HepG2 (cell line): ENCODE data around the gene OCLN. TPM values are rescaled to one million over a fixed set of nuclear protein-coding genes. Genes with fewer than 3 reads are reported as not detected.
A peak's percentile ranks its signal among the peaks of the same experiment; 100 is the strongest.

ENCODE experiments used
- ATAC-seq: fragments of 200-7000 bp; cut with Tn5 transposase; 3 replicates; pipeline ENCODE4 v1.9.1; 2020; ENCODE audit warnings: mild to moderate bottlenecking, moderate library complexity
- BruUV-seq: library from RNA; stranded (reverse); fragments of 400-500 nt; replicated peaks from 2 replicates; lab custom pipeline; 2021; lab: Mats Ljungman, UMichigan
- CTCF ChIA-PET: fragments of 300-600 bp; formaldehyde crosslinking; extraction: SDS; loops from one replicate; lab custom pipeline; 2021; ENCODE audit warnings: low total read pairs, inconsistent platforms, low intra/inter-chr PET ratio; lab: Yijun Ruan, JAX
- POLR2A ChIA-PET: fragments of 350-600 bp; sonication (Branson Sonifier 250); formaldehyde crosslinking; loops from one replicate; lab custom pipeline; 2020; ENCODE audit warnings: antibody characterized with exemption, inconsistent platforms; lab: Yijun Ruan, JAX
- DNase-seq: peaks from one replicate; pipeline ENCODE4 v3.0.0-alpha.2; 2015; ENCODE audit warnings: low spot score
- FAIRE-seq: peaks from 3 replicates; lab custom pipeline; 2011; peaks lifted over from hg19 to GRCh38; lab: Jason Lieb, UNC
- H2AFZ ChIP-seq: one replicate; pipeline ENCODE4 v1.6.1; 2011; ENCODE audit warnings: low read length, inconsistent platforms
- H3K27ac ChIP-seq: fragments of 300-600 bp; 3 replicates; pipeline ENCODE4 v1.8.0; 2011; ENCODE audit warnings: mixed run types, mild to moderate bottlenecking, mixed read lengths, low read length, inconsistent platforms; ENCODE audit not compliant: insufficient read depth; ENCODE audit errors: extremely low read length
- H3K27me3 ChIP-seq, 2 experiments: fragments of 200-600 bp in 1 of 2; 2 replicates in 1 of 2; 3 replicates in 1 of 2; pipeline versions ENCODE4 v1.6.0 to v1.8.0; 2011; ENCODE audit warnings: low read length in 2 of 2, mild to moderate bottlenecking in 2 of 2, moderate library complexity in 2 of 2, inconsistent platforms in 1 of 2; ENCODE audit not compliant: insufficient read depth in 2 of 2, control insufficient read depth in 1 of 2
- H3K36me3 ChIP-seq, 2 experiments: fragments of 200-600 bp in 1 of 2; replicated peaks in 1 of 2; 2 replicates in 1 of 2; 3 replicates in 1 of 2; pipeline versions ENCODE4 v1.5.1 to v1.8.0; 2011; ENCODE audit warnings: low read length in 2 of 2, inconsistent platforms in 1 of 2; ENCODE audit not compliant: insufficient read depth in 2 of 2, control insufficient read depth in 1 of 2
- H3K4me1 ChIP-seq: 2 replicates; pipeline ENCODE4 v1.5.1; 2012; ENCODE audit warnings: low read length, inconsistent platforms; ENCODE audit not compliant: insufficient read depth
- H3K4me2 ChIP-seq: 2 replicates; pipeline ENCODE4 v1.6.0; 2011; ENCODE audit warnings: low read depth, low read length, inconsistent platforms
- H3K4me3 ChIP-seq, 3 experiments: fragments of 200-600 bp in 1 of 3; sonication (generic), shearing (Covaris generic) in 1 of 3; replicated peaks in 1 of 3; 2 replicates each; pipeline ENCODE4 v1.5.1; 2011 to 2016; ENCODE audit warnings: low read length in 3 of 3, inconsistent platforms in 2 of 3, low read depth in 2 of 3, mild to moderate bottlenecking in 2 of 3, control low read depth in 1 of 3, mixed read lengths in 1 of 3; ENCODE audit not compliant: insufficient read depth in 1 of 3
- H3K79me2 ChIP-seq: one replicate; pipeline ENCODE4 v1.6.1; 2011; ENCODE audit warnings: low read length, inconsistent platforms; ENCODE audit not compliant: insufficient read depth
- H3K9ac ChIP-seq: 2 replicates; pipeline ENCODE4 v1.6.0; 2011; ENCODE audit warnings: mild to moderate bottlenecking, low read depth, low read length, inconsistent platforms; ENCODE audit not compliant: insufficient read depth
- H3K9me3 ChIP-seq: 2 replicates; pipeline ENCODE4 v1.5.1; 2012; ENCODE audit warnings: mild to moderate bottlenecking, low read length
- H4K20me1 ChIP-seq: 2 replicates; pipeline ENCODE4 v1.6.0; 2011; ENCODE audit warnings: inconsistent platforms, mild to moderate bottlenecking, low read length, moderate library complexity; ENCODE audit not compliant: insufficient read depth
- AKNA ChIP-seq: sonication (generic); formaldehyde crosslinking; IDR thresholded peaks from 2 replicates; pipeline ENCODE4 v1.4.0; 2020; ENCODE audit warnings: missing genetic modification reagents, borderline replicate concordance
- BCL6 ChIP-seq: IDR thresholded peaks from 2 replicates; pipeline ENCODE4 v1.6.1; 2016; ENCODE audit warnings: missing genetic modification reagents, missing compliant biosample characterization
- CHD4 ChIP-seq: fragments of 200-600 bp; sonication (generic); IDR thresholded peaks from 2 replicates; pipeline ENCODE4 v1.7.0; 2017; ENCODE audit warnings: mild to moderate bottlenecking, low read length, borderline replicate concordance
- DMTF1 ChIP-seq: sonication (generic); formaldehyde crosslinking; IDR thresholded peaks from 2 replicates; pipeline ENCODE4 v1.4.0; 2020; ENCODE audit warnings: mild to moderate bottlenecking, missing genetic modification reagents
- EED ChIP-seq: sonication (generic); formaldehyde crosslinking; IDR thresholded peaks from 2 replicates; pipeline ENCODE4 v1.5.0; 2020; ENCODE audit warnings: mild to moderate bottlenecking, missing genetic modification reagents
- ERF ChIP-seq: IDR thresholded peaks from 2 replicates; pipeline ENCODE4 v1.6.1; 2018; ENCODE audit warnings: missing biosample characterization, missing genetic modification reagents
- ESRRA ChIP-seq: sonication (generic); formaldehyde crosslinking; IDR thresholded peaks from 2 replicates; pipeline ENCODE4 v1.5.1; 2020; ENCODE audit warnings: mild to moderate bottlenecking, low read depth, missing genetic modification reagents
- FOXJ3 ChIP-seq: sonication (generic); formaldehyde crosslinking; IDR thresholded peaks from 2 replicates; pipeline ENCODE4 v1.4.0; 2020; ENCODE audit warnings: missing genetic modification reagents, mild to moderate bottlenecking, borderline replicate concordance
- GLI4 ChIP-seq: sonication (generic); formaldehyde crosslinking; IDR thresholded peaks from 2 replicates; pipeline ENCODE4 v1.5.1; 2020; ENCODE audit warnings: missing genetic modification reagents, mild to moderate bottlenecking, moderate library complexity, borderline replicate concordance
- HDAC6 ChIP-seq: fragments of 200-600 bp; sonication (generic); IDR thresholded peaks from 2 replicates; pipeline ENCODE4 v1.7.0; 2017; ENCODE audit warnings: mild to moderate bottlenecking, antibody characterized with exemption, low read length, low read depth
- HES4 ChIP-seq: sonication (generic); formaldehyde crosslinking; IDR thresholded peaks from 2 replicates; pipeline ENCODE4 v1.9.0; 2021; ENCODE audit warnings: mild to moderate bottlenecking, missing genetic modification reagents, borderline replicate concordance
- HOXD1 ChIP-seq: sonication (generic); formaldehyde crosslinking; IDR thresholded peaks from 2 replicates; pipeline ENCODE4 v1.5.0; 2020; ENCODE audit warnings: missing genetic modification reagents
- KDM6A ChIP-seq: IDR thresholded peaks from 2 replicates; pipeline ENCODE4 v1.6.1; 2016; ENCODE audit warnings: low read depth
- KMT2A ChIP-seq: sonication (generic); formaldehyde crosslinking; IDR thresholded peaks from 2 replicates; pipeline ENCODE4 v1.4.0; 2020; ENCODE audit warnings: missing genetic modification reagents
- MIER3 ChIP-seq: IDR thresholded peaks from 2 replicates; pipeline ENCODE4 v1.6.1; 2016; ENCODE audit warnings: missing compliant biosample characterization, borderline replicate concordance
- RAD51 ChIP-seq: fragments of 450-650 bp; IDR thresholded peaks from 2 replicates; pipeline ENCODE4 v1.6.1; 2016; ENCODE audit warnings: borderline replicate concordance
- SMYD3 ChIP-seq: sonication (generic); formaldehyde crosslinking; IDR thresholded peaks from 2 replicates; pipeline ENCODE4 v1.8.1; 2023; ENCODE audit warnings: mild to moderate bottlenecking, missing genetic modification reagents
- ZBTB7B ChIP-seq: sonication (generic); formaldehyde crosslinking; IDR thresholded peaks from 2 replicates; pipeline ENCODE4 v1.4.0; 2020; ENCODE audit warnings: missing genetic modification reagents
- ZNF160 ChIP-seq: sonication (generic); formaldehyde crosslinking; IDR thresholded peaks from 2 replicates; pipeline ENCODE4 v1.8.0; 2022; ENCODE audit warnings: mild to moderate bottlenecking, inconsistent platforms, missing genetic modification reagents
- WGBS: methylation state at CpG from one replicate; pipeline ENCODE4 v1.1.6; 2017; ENCODE audit warnings: low lambda C conversion rate; 5-methylcytosine and 5-hydroxymethylcytosine counted together
- in situ Hi-C: cut with HindIII; loops from 2 replicates; pipeline ENCODE4 v1.10.0; 2017; ENCODE audit warnings: low pct_unique_long_range_greater_than_20kb; ENCODE audit not compliant: extremely low pct_ligation_motif_present
- intact Hi-C: fragments of 100-400 bp; cut with micrococcal nuclease; formaldehyde crosslinking; loops from one replicate; pipeline ENCODE4 v1.10.0; 2022; ENCODE audit not compliant: unreplicated experiment
- polyA plus RNA-seq, 8 experiments: library from polyadenylated mRNA; depleted of rRNA in 3 of 8; stranded (reverse) in 7 of 8; unstranded in 1 of 8; fragments of >200 nt; fragmentation: Illumina TruSeq in 4 of 8; extraction: Trizol in 4 of 8; gene quantifications; 2 replicates each; pipeline versions ENCODE4 v1.2.1 to v1.2.3, GENCODE V29; 2011 to 2016; ENCODE audit warnings: low read depth in 4 of 8, missing spikeins in 1 of 8, mixed read lengths in 1 of 8; ENCODE audit not compliant: insufficient read depth in 1 of 8
- total RNA-seq, 5 experiments: library from RNA; depleted of rRNA; stranded (reverse); fragments of >200 nt; fragmentation: Illumina TruSeq; extraction: Trizol; gene quantifications; 2 replicates each; pipeline ENCODE4 v1.2.3, GENCODE V29; 2016; ENCODE audit warnings: low read depth in 1 of 5

OCLN gene
- total and polyA plus RNA-seq, 2 of the 13 experiments (the other 11 are each of a cell fraction or from before 2014, with no cell fraction given): 24.1 to 34.8 TPM

- CTCF ChIA-PET: no interaction called here
- intact Hi-C loops: no loop called here
- DNase-seq (peak; percentile 95), ATAC-seq (peak; percentile 95), FAIRE-seq (peak; percentile 93)
- POLR2A ChIA-PET: interaction anchor here (0.9 to 2.9 kb wide), 3 partner anchors 9 to 49 kb away, joined by 3 to 31 read pairs (median 4); partner anchors contain the start of gene MARVELD2
- Histone ChIP-seq H3K36me3 (no peaks in the 10 kb centered on the region; a peak in 1 of 5 replicates), H3K79me2 (no peaks in the 10 kb centered on the region), H2AFZ (no peak overlapping the region), H3K4me1 (peaks cover 21% of the 10 kb centered on the region), H3K27ac (peak overlapping the region; percentile 94), H3K4me3 (peak overlapping the region in 1 of 3 experiments; percentile 27; a peak in 1 of 6 replicates), H3K27me3 (no peaks in the 10 kb centered on the region), H3K9me3 (no peaks in the 10 kb centered on the region), H4K20me1 (no peaks in the 10 kb centered on the region), H3K9ac (peak overlapping the region; percentile 65), H3K4me2 (peak overlapping the region; percentile 68)
- in situ Hi-C loops: no loop called here
- BruUV-seq: TSS peak; percentile 53
- 4% methylated on average over 7 of the region's 7 CpGs for WGBS
- TF ChIP-seq AKNA (CRISPR knock-in tag): no peak
- TF ChIP-seq ERF (CRISPR knock-in tag): peak; percentile 22; the same call in 1 of the 2 replicates
- no peak for TF ChIP-seq HES4 (CRISPR knock-in tag)
- no peak for TF ChIP-seq DMTF1 (CRISPR knock-in tag)
- TF ChIP-seq ESRRA: peak; percentile 79; the same call in 1 of the 2 replicates
- TF ChIP-seq FOXJ3: 0 out of 2 replicates have a peak, but pooled peaks have one; percentile 43
- 0 out of 2 replicates have a peak, but pooled peaks have one; percentile 21 for TF ChIP-seq ZBTB7B
- TF ChIP-seq KMT2A (CRISPR knock-in tag): no peak
- TF ChIP-seq EED (CRISPR knock-in tag): no peak
- TF ChIP-seq HOXD1 (CRISPR knock-in tag): no peak
- no peak for TF ChIP-seq GLI4 (CRISPR knock-in tag)
- peak; percentile 56; the same call in 1 of the 2 replicates for TF ChIP-seq SMYD3 (CRISPR knock-in tag)
- TF ChIP-seq RAD51: no peak
- no peak for TF ChIP-seq HDAC6
- no peak for TF ChIP-seq ZNF160 (CRISPR knock-in tag)
- peak; percentile 40; the same call in 1 of the 2 replicates for TF ChIP-seq MIER3
- no peak for TF ChIP-seq CHD4
- TF ChIP-seq BCL6 (CRISPR knock-in tag): peak; percentile 68
- peak; percentile 20; the same call in 1 of the 2 replicates for TF ChIP-seq KDM6A (CRISPR knock-in tag)
These were observed 48.3 kb upstream of the OCLN start for GRCh38 chr5:69444127-69444754.
